ENCODE measurements around the gene RIMS3.

RIMS3 gene

DNA sequence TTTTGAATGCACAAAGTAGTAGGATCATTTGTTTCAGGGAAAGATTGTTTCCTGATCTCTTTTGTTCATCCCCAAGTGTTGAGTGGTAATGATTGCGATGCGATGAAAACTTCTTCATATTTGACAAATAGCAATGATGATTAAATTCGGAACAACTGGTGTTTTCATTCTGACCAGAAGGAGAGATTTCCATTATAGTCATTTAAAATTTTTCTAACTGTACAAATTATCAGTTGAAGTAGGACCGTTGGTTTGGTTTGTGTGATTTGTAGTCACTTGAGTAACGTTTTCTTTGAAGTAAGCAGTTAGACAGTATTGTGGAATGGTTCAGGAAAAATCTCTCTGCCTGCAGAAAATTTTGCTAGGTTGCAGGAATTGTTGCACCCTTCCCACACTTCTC lies 32.0 kb upstream of the RIMS3 start:
- no peak for TF ChIP-seq TAF1 (IDR thresholded peaks at IDR 0.05; ENCODE audit: low read depth)
- TF ChIP-seq ZBTB7A (IDR thresholded peaks at IDR 0.05; ENCODE audit: low read depth), result no peak
- no peak for TF ChIP-seq EP300 (IDR thresholded peaks at IDR 0.05; ENCODE audit: borderline replicate concordance)
- TF ChIP-seq TCF12 (IDR thresholded peaks at IDR 0.05; ENCODE audit: low read depth), result no peak
- no peak for TF ChIP-seq FOXM1 (IDR thresholded peaks at IDR 0.05; ENCODE audit: borderline replicate concordance, low read depth)

DNA sequence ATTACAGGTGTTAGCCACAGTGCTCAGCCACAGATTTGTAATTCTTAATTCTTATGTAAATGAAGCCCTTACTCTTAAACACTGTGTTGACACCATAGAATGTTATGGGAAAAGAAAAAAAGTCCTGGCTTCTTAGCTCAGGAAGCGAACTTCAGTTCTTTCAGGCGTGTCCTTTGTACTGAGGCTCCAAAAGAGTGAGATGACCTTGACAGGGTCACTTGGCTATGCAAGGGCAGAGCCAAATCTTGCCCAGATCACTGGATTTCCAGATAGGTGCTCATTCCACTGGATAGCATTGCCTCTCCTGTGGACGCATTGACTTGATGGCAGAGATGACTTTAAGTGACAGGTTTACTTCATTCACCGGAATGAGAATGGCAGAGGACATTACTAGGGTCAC lies 30.8 kb upstream of the RIMS3 start:
- TF ChIP-seq, protein P1, sequence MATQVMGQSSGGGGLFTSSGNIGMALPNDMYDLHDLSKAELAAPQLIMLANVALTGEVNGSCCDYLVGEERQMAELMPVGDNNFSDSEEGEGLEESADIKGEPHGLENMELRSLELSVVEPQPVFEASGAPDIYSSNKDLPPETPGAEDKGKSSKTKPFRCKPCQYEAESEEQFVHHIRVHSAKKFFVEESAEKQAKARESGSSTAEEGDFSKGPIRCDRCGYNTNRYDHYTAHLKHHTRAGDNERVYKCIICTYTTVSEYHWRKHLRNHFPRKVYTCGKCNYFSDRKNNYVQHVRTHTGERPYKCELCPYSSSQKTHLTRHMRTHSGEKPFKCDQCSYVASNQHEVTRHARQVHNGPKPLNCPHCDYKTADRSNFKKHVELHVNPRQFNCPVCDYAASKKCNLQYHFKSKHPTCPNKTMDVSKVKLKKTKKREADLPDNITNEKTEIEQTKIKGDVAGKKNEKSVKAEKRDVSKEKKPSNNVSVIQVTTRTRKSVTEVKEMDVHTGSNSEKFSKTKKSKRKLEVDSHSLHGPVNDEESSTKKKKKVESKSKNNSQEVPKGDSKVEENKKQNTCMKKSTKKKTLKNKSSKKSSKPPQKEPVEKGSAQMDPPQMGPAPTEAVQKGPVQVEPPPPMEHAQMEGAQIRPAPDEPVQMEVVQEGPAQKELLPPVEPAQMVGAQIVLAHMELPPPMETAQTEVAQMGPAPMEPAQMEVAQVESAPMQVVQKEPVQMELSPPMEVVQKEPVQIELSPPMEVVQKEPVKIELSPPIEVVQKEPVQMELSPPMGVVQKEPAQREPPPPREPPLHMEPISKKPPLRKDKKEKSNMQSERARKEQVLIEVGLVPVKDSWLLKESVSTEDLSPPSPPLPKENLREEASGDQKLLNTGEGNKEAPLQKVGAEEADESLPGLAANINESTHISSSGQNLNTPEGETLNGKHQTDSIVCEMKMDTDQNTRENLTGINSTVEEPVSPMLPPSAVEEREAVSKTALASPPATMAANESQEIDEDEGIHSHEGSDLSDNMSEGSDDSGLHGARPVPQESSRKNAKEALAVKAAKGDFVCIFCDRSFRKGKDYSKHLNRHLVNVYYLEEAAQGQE (IDR thresholded peaks at IDR 0.05; ENCODE audit: low read depth), result no peak
- no peak for TF ChIP-seq RAD21 (IDR thresholded peaks at IDR 0.05; ENCODE audit: low read depth)
- no peak for TF ChIP-seq CEBPB (IDR thresholded peaks at IDR 0.05)
- TF ChIP-seq, protein P2, sequence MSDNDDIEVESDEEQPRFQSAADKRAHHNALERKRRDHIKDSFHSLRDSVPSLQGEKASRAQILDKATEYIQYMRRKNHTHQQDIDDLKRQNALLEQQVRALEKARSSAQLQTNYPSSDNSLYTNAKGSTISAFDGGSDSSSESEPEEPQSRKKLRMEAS (IDR thresholded peaks at IDR 0.05), result no peak
- no peak for TF ChIP-seq TCF12 (IDR thresholded peaks at IDR 0.05; ENCODE audit: low read depth)
- TF ChIP-seq TAF1 (IDR thresholded peaks at IDR 0.05; ENCODE audit: low read depth), result no peak
- TF ChIP-seq CREB1 (IDR thresholded peaks at IDR 0.05; ENCODE audit: low read depth), result no peak
- TF ChIP-seq, protein P3, sequence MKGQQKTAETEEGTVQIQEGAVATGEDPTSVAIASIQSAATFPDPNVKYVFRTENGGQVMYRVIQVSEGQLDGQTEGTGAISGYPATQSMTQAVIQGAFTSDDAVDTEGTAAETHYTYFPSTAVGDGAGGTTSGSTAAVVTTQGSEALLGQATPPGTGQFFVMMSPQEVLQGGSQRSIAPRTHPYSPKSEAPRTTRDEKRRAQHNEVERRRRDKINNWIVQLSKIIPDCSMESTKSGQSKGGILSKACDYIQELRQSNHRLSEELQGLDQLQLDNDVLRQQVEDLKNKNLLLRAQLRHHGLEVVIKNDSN (IDR thresholded peaks at IDR 0.05), result no peak
- TF ChIP-seq NFIC (IDR thresholded peaks at IDR 0.05), result no peak
- no peak for TF ChIP-seq EGR1 (IDR thresholded peaks at IDR 0.05)
- TF ChIP-seq EP300 (IDR thresholded peaks at IDR 0.05; ENCODE audit: borderline replicate concordance), result no peak
- TF ChIP-seq TEAD4 (IDR thresholded peaks at IDR 0.05), result no peak
- no peak for TF ChIP-seq YY1 (IDR thresholded peaks at IDR 0.05; ENCODE audit: low read depth)
- TF ChIP-seq FOXM1 (IDR thresholded peaks at IDR 0.05; ENCODE audit: borderline replicate concordance, low read depth), result no peak
- TF ChIP-seq ZBTB7A (IDR thresholded peaks at IDR 0.05; ENCODE audit: low read depth), result no peak

DNA sequence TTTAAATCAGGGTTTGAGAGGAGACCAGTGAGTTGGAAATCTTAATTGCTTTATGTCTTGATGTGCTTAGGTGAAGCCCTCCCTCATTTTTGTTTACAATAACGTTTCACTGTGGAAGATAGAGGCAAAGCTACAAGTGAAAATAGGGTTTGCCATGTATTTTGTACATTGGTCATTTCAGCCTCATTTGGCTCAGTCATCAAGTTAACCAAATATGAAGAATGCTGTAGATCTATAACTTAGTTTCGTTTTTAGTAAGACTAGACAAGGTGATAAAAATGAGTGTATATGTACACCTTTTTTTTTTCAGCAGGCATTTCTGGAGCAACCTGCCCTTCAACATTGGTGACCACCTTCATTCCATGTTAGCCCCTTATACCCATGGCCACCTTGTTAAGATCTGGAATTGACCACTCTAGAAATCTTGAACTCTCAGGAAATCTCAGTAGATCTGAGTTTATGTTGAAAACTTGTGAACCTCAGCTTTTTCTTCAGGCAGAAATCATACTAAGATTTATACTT lies 28.9 kb upstream of the RIMS3 start:
- no peak for TF ChIP-seq TCF12 (IDR thresholded peaks at IDR 0.05; ENCODE audit: low read depth)
- TF ChIP-seq EP300 (IDR thresholded peaks at IDR 0.05; ENCODE audit: borderline replicate concordance), result no peak
- no peak for TF ChIP-seq RAD21 (IDR thresholded peaks at IDR 0.05; ENCODE audit: low read depth)
- no peak for TF ChIP-seq CREB1 (IDR thresholded peaks at IDR 0.05; ENCODE audit: low read depth)
- TF ChIP-seq, protein P3 (IDR thresholded peaks at IDR 0.05), result no peak
- TF ChIP-seq TAF1 (IDR thresholded peaks at IDR 0.05; ENCODE audit: low read depth), result no peak
- TF ChIP-seq YY1 (IDR thresholded peaks at IDR 0.05; ENCODE audit: low read depth), result no peak
- TF ChIP-seq ZBTB7A (IDR thresholded peaks at IDR 0.05; ENCODE audit: low read depth), result no peak
- no peak for TF ChIP-seq NFIC (IDR thresholded peaks at IDR 0.05)
- TF ChIP-seq, protein P1 (IDR thresholded peaks at IDR 0.05; ENCODE audit: low read depth), result no peak

DNA sequence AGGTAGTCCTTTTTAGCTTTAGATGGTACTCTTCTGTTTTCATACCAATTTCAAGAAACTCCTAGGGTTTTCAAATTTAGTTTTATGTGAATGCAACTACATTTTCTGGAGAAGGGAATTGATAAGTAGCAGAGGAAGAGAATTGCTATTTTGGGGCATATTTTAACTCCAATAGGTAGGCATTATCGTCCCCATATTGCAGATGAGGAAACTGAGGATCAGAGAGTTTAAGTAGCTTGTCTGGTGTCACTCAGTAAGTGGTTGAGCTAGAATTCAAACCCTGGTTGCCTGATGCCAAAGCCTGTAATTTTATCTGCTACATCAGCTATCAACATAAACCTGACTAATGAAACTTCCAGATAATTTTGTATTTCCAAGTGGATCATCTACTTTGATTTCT lies 27.9 kb upstream of the RIMS3 start:
- TF ChIP-seq, protein P1 (IDR thresholded peaks at IDR 0.05; ENCODE audit: low read depth), result no peak
- no peak for TF ChIP-seq CEBPB (IDR thresholded peaks at IDR 0.05)
- TF ChIP-seq YY1 (IDR thresholded peaks at IDR 0.05; ENCODE audit: low read depth), result no peak
- TF ChIP-seq TCF12 (IDR thresholded peaks at IDR 0.05; ENCODE audit: low read depth), result no peak
- no peak for TF ChIP-seq RAD21 (IDR thresholded peaks at IDR 0.05; ENCODE audit: low read depth)
- no peak for TF ChIP-seq NFIC (IDR thresholded peaks at IDR 0.05)
- TF ChIP-seq FOXM1 (IDR thresholded peaks at IDR 0.05; ENCODE audit: borderline replicate concordance, low read depth), result no peak
- TF ChIP-seq TAF1 (IDR thresholded peaks at IDR 0.05; ENCODE audit: low read depth), result no peak
- TF ChIP-seq ZBTB7A (IDR thresholded peaks at IDR 0.05; ENCODE audit: low read depth), result no peak
- TF ChIP-seq, protein P3 (IDR thresholded peaks at IDR 0.05), result no peak
- TF ChIP-seq CREB1 (IDR thresholded peaks at IDR 0.05; ENCODE audit: low read depth), result no peak
- TF ChIP-seq EGR1 (IDR thresholded peaks at IDR 0.05), result no peak
- TF ChIP-seq TEAD4 (IDR thresholded peaks at IDR 0.05), result no peak
- TF ChIP-seq, protein P2 (IDR thresholded peaks at IDR 0.05), result no peak
- no peak for TF ChIP-seq EP300 (IDR thresholded peaks at IDR 0.05; ENCODE audit: borderline replicate concordance)

Data from Ishikawa (cell line).